GM20431 (cell line): ENCODE measurements around the gene BCL2.

Source experiments
- in situ Hi-C: fragments of 300-500 bp; cut with MseI, MboI; formaldehyde crosslinking; loops from one replicate; pipeline ENCODE4 v1.15.0; 2020; ENCODE audit warnings: low sequenced_read_pairs; ENCODE audit not compliant: unreplicated experiment

BCL2 gene

GRCh38 chr18:63329431-63330145 lies 10.0 kb upstream of the BCL2 start:
- in situ Hi-C loops, result loop anchor here (10.0 kb wide), 2 partner anchors 195 to 315 kb away; no protein-coding TSS in a partner anchor

GRCh38 chr18:63326011-63326410 lies 6.4 kb upstream of the BCL2 start:
- in situ Hi-C loops, result loop anchor here (10.0 kb wide), 1 partner anchor 191 kb away; no protein-coding TSS in a partner anchor

- in situ Hi-C loops, result loop anchor here (10.0 kb wide), 1 partner anchor 190 kb away; no protein-coding TSS in a partner anchor
Observed at GRCh38 chr18:63325086-63325686, 5.6 kb upstream of the BCL2 start.

- in situ Hi-C loops, result loop anchor here (10.0 kb wide), 1 partner anchor 188 kb away; no protein-coding TSS in a partner anchor
Observed at GRCh38 chr18:63322908-63323634, 3.5 kb upstream of the BCL2 start.

GRCh38 chr18:63322206-63322605 lies 2.6 kb upstream of the BCL2 start:
- in situ Hi-C loops, result loop anchor here (10.0 kb wide), 1 partner anchor 187 kb away; no protein-coding TSS in a partner anchor

GRCh38 chr18:63321291-63321690 lies 1.7 kb upstream of the BCL2 start:
- in situ Hi-C loops, result loop anchor here (10.0 kb wide), 1 partner anchor 186 kb away; no protein-coding TSS in a partner anchor

GRCh38 chr18:63320975-63321265 lies 1.4 kb upstream of the BCL2 start:
- in situ Hi-C loops, result loop anchor here (10.0 kb wide), 1 partner anchor 186 kb away; no protein-coding TSS in a partner anchor

GRCh38 chr18:63320123-63320974 lies 780 bp upstream of the BCL2 start:
- in situ Hi-C loops, result loop anchor here (10.0 kb wide), 1 partner anchor 186 kb away; no protein-coding TSS in a partner anchor

GRCh38 chr18:63318889-63319382 lies 633 bp downstream of the BCL2 start:
- in situ Hi-C loops, result no loop called here

- in situ Hi-C loops, result no loop called here
Observed at GRCh38 chr18:63317982-63318888, 1.3 kb downstream of the BCL2 start.

GRCh38 chr18:63317556-63317946 lies 2.0 kb downstream of the BCL2 start:
- in situ Hi-C loops, result no loop called here

GRCh38 chr18:63316612-63317555 lies 2.7 kb downstream of the BCL2 start:
- in situ Hi-C loops, result no loop called here

- in situ Hi-C loops, result no loop called here
Observed at GRCh38 chr18:63315876-63316275, 3.7 kb downstream of the BCL2 start.

GRCh38 chr18:63315131-63315662 lies 4.4 kb downstream of the BCL2 start:
- in situ Hi-C loops, result no loop called here

- in situ Hi-C loops, result no loop called here
Observed at GRCh38 chr18:63314062-63314790, 5.3 kb downstream of the BCL2 start.

GRCh38 chr18:63313396-63313917 lies 6.1 kb downstream of the BCL2 start:
- in situ Hi-C loops, result no loop called here
